WTC11 (cell line): Measurements from ENCODE around the gene TBC1D20. TPM values are rescaled to one million over a fixed set of nuclear protein-coding genes. Genes with fewer than 3 reads are reported as not detected.

Source experiments
- ATAC-seq: fragments of 200-7000 bp; cut with Tn5 transposase; 2 replicates; pipeline ENCODE4 v1.10.0; 2021; ENCODE audit warnings: mild to moderate bottlenecking, moderate library complexity
- CTCF ChIA-PET: fragments of 300-600 bp; sonication (Branson Sonifier 250); formaldehyde crosslinking; loops from one replicate; lab custom pipeline; 2021; ENCODE audit warnings: antibody characterized with exemption; lab: Charles Lee
- POLR2A ChIA-PET: fragments of 350-600 bp; sonication (Branson Sonifier 250); formaldehyde crosslinking; loops from one replicate; lab custom pipeline; 2021; ENCODE audit warnings: antibody characterized with exemption; lab: Charles Lee
- DNase-seq: peaks from one replicate; pipeline ENCODE4 v3.0.0; 2021; ENCODE audit warnings: low spot score
- H3K27ac Mint-ChIP-seq: 2 replicates; pipeline ENCODE4 v1.8.0; 2021; ENCODE audit warnings: mixed read lengths
- H3K27me3 Mint-ChIP-seq: 2 replicates; pipeline ENCODE4 v1.8.0; 2021; ENCODE audit warnings: low read depth, mild to moderate bottlenecking, moderate library complexity, mixed read lengths
- H3K36me3 Mint-ChIP-seq: 2 replicates; pipeline ENCODE4 v1.8.0; 2021; ENCODE audit warnings: mixed read lengths
- H3K4me1 Mint-ChIP-seq: 2 replicates; pipeline ENCODE4 v1.8.0; 2022; ENCODE audit warnings: mixed read lengths
- H3K4me3 Mint-ChIP-seq: 2 replicates; pipeline ENCODE4 v1.8.0; 2021; ENCODE audit warnings: mild to moderate bottlenecking, moderate library complexity, mixed read lengths
- H3K9me3 Mint-ChIP-seq: 2 replicates; pipeline ENCODE4 v1.8.0; 2021; ENCODE audit warnings: mixed read lengths
- ATF6 ChIP-seq: sonication (generic); formaldehyde crosslinking; IDR thresholded peaks from 2 replicates; pipeline ENCODE4 v1.8.1; 2023; ENCODE audit warnings: mild to moderate bottlenecking, missing genetic modification reagents
- FOXK1 ChIP-seq: sonication (generic); formaldehyde crosslinking; IDR thresholded peaks from 2 replicates; pipeline ENCODE4 v1.8.0; 2022; ENCODE audit warnings: mild to moderate bottlenecking, moderate library complexity, missing genetic modification reagents
- HMGXB4 ChIP-seq: sonication (generic); formaldehyde crosslinking; IDR thresholded peaks from 2 replicates; pipeline ENCODE4 v1.8.1; 2023; ENCODE audit warnings: mild to moderate bottlenecking, moderate library complexity, missing genetic modification reagents
- NR2C2 ChIP-seq: sonication (generic); formaldehyde crosslinking; IDR thresholded peaks from 2 replicates; pipeline ENCODE4 v1.8.0; 2022; ENCODE audit warnings: mild to moderate bottlenecking, missing genetic modification reagents
- OVOL2 ChIP-seq: fragments of 250-450 bp; sonication (Bioruptor Pico); IDR thresholded peaks from 2 replicates; pipeline ENCODE4 v1.9.0; 2021; ENCODE audit warnings: mild to moderate bottlenecking, borderline replicate concordance
- TP53 ChIP-seq: sonication (generic); formaldehyde crosslinking; IDR thresholded peaks from 2 replicates; pipeline ENCODE4 v1.8.1; 2023; ENCODE audit warnings: mild to moderate bottlenecking, missing genetic modification reagents
- ZNF317 ChIP-seq: sonication (generic); formaldehyde crosslinking; IDR thresholded peaks from 2 replicates; pipeline ENCODE4 v1.8.1; 2023; ENCODE audit warnings: low read depth, mild to moderate bottlenecking, moderate library complexity, missing genetic modification reagents, borderline replicate concordance
- ZNF423 ChIP-seq: fragments of 250-450 bp; sonication (Bioruptor Pico); IDR thresholded peaks from 2 replicates; pipeline ENCODE4 v2.1.2; 2022; ENCODE audit warnings: mild to moderate bottlenecking, moderate library complexity
- total RNA-seq: library from RNA; stranded (reverse); gene quantifications from 3 replicates; pipeline ENCODE4 v1.2.3, GENCODE V29; 2021
- TF ChIP-seq, protein P1 (sequence below): fragments of 250-450 bp; sonication (Bioruptor Pico); IDR thresholded peaks from 2 replicates; pipeline ENCODE4 v1.9.0; 2021; ENCODE audit warnings: mild to moderate bottlenecking
- TF ChIP-seq, protein P2 (sequence below): sonication (generic); formaldehyde crosslinking; conservative IDR thresholded peaks from 2 replicates; pipeline ENCODE4 v1.8.1; 2022; ENCODE audit warnings: mild to moderate bottlenecking, missing genetic modification reagents

The TBC1D20 gene
- total RNA-seq, 1 experiment from 2014 or later = 14.6 TPM

GRCh38 chr20:472889-473292, 10.6 kb upstream of the TBC1D20 start:
- ATAC-seq = no peak
- Mint-ChIP-seq H3K4me3 (no peak overlapping the region), H3K27me3 (peaks cover 44% of the 10 kb centered on the region), H3K9me3 (peaks cover 60% of the 10 kb centered on the region), H3K4me1 (no peaks in the 10 kb centered on the region), H3K27ac (no peak overlapping the region), H3K36me3 (peaks cover 59% of the 10 kb centered on the region)
- ChIA-PET POLR2A (no interaction called here), CTCF (no interaction called here)
- TF ChIP-seq, protein P1, sequence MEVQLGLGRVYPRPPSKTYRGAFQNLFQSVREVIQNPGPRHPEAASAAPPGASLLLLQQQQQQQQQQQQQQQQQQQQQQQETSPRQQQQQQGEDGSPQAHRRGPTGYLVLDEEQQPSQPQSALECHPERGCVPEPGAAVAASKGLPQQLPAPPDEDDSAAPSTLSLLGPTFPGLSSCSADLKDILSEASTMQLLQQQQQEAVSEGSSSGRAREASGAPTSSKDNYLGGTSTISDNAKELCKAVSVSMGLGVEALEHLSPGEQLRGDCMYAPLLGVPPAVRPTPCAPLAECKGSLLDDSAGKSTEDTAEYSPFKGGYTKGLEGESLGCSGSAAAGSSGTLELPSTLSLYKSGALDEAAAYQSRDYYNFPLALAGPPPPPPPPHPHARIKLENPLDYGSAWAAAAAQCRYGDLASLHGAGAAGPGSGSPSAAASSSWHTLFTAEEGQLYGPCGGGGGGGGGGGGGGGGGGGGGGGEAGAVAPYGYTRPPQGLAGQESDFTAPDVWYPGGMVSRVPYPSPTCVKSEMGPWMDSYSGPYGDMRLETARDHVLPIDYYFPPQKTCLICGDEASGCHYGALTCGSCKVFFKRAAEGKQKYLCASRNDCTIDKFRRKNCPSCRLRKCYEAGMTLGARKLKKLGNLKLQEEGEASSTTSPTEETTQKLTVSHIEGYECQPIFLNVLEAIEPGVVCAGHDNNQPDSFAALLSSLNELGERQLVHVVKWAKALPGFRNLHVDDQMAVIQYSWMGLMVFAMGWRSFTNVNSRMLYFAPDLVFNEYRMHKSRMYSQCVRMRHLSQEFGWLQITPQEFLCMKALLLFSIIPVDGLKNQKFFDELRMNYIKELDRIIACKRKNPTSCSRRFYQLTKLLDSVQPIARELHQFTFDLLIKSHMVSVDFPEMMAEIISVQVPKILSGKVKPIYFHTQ (CRISPR knock-in tag) = 0 out of 2 replicates have a peak, but pooled peaks have one; percentile 16
- no peak for TF ChIP-seq ZNF423 (CRISPR knock-in tag)
- DNase-seq = no peak

- H3K27ac Mint-ChIP-seq = no peak overlapping the region
Observed at GRCh38 chr20:472137-472846, 10.0 kb upstream of the TBC1D20 start.

More at GRCh38 chr20:472137-472846, 10.0 kb upstream of the TBC1D20 start:
- CTCF ChIA-PET = no interaction called here
- POLR2A ChIA-PET = no interaction called here
- peaks cover 50% of the 10 kb centered on the region for H3K27me3 Mint-ChIP-seq
- TF ChIP-seq ZNF317 (CRISPR knock-in tag) = no peak
- TF ChIP-seq TP53 (CRISPR knock-in tag) = no peak
- no peak for TF ChIP-seq ATF6
- no peak for TF ChIP-seq NR2C2 (CRISPR knock-in tag)
- no peak for TF ChIP-seq HMGXB4 (CRISPR knock-in tag)
- no peak for TF ChIP-seq FOXK1 (CRISPR knock-in tag)
- TF ChIP-seq, protein P2, sequence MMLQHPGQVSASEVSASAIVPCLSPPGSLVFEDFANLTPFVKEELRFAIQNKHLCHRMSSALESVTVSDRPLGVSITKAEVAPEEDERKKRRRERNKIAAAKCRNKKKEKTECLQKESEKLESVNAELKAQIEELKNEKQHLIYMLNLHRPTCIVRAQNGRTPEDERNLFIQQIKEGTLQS (CRISPR knock-in tag) = no peak
- TF ChIP-seq, protein P1 (CRISPR knock-in tag) = no peak
- TF ChIP-seq OVOL2 = no peak
- peaks cover 63% of the 10 kb centered on the region for H3K36me3 Mint-ChIP-seq
- no peak for DNase-seq
- H3K9me3 Mint-ChIP-seq = peaks cover 66% of the 10 kb centered on the region
- no peak for ATAC-seq
- no peaks in the 10 kb centered on the region for H3K4me1 Mint-ChIP-seq
- no peak overlapping the region for H3K4me3 Mint-ChIP-seq
